HL-60 (cell line): ENCODE data around the gene NPAS2.

Source experiments
- CTCF ChIP-seq: IDR thresholded peaks from one replicate; pipeline ENCODE4 v1.5.1; 2011; ENCODE audit warnings: low read length, control low read depth, inconsistent platforms; ENCODE audit not compliant: insufficient read depth
- POLR2AphosphoS5 ChIP-seq: IDR thresholded peaks from 2 replicates; pipeline ENCODE4 v1.6.1; 2012; ENCODE audit warnings: low read depth

DNA sequence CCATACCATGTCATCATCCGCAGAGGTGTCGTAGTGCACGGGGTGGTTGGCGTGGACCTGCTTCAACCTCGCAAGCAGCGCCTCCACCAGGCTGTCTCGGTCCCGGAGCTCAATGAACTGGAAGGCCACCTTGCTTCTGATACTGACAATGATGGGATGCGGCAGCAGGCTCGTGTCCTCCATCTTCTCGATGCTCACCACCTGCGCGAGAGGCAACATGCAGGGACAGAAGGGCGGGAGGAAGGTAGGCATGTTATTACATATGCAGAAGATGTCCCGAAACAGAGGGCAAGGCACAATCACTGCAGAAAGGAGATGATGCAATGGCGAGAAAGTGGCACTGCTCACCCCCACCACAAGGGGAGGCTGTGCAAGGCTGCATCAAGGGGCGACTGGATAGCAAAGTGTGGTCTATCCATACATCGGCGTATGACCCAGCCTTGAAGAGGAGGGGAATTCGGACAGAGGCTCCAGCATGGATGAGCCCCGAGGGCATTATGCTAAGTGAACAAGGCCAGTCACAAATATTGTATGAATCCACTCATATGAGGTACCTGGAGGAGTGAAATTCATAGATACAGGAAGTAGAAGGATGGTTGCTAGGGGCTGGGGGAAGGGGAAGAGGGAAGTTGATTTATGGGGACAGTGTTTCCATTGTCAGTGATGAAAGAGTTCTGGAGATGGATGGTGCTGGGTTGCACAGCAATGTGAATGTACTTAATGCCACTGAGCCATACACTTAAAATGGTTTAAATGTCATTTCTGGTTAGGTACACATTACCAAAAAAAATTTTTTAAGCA is 218.7 kb downstream of the NPAS2 start:
- no peak for TF ChIP-seq POLR2AphosphoS5
- peak; percentile 86 for TF ChIP-seq CTCF
